Measurements from ENCODE around the gene CAPRIN2. TPM values are rescaled to one million over a fixed set of nuclear protein-coding genes. Genes with fewer than 3 reads are reported as not detected.
A peak's percentile ranks its signal among the peaks of the same experiment; 100 is the strongest.

The CAPRIN2 gene
- total and polyA plus RNA-seq, 3 experiments from 2014 or later = 8.8 to 11.5 (median 11.1) TPM

GRCh38 chr12:30757316-30757715, 2.6 kb upstream of the CAPRIN2 start:
- H3K4me3 ChIP-seq (ENCODE audit: low read length) = no peak overlapping the region
- no peaks in the 10 kb centered on the region for H3K9me3 ChIP-seq (ENCODE audit: low read length)
- Mint-ChIP-seq H3K27me3 (peaks cover 0 to 1% of the 10 kb centered on the region in 2 donors), H3K4me1 (peaks cover 22 to 30% (median 29%) of the 10 kb centered on the region in 3 donors), H3K4me3 (no peak overlapping the region), H3K36me3 (peaks cover 0 to 4% (median 0%) of the 10 kb centered on the region in 3 donors), H3K9me3 (no peaks in the 10 kb centered on the region), H3K27ac (peak overlapping the region in 3 of 8 donors; percentile 56 to 84 (median 67))
- DNase-seq = no peak
- peaks cover 14% of the 10 kb centered on the region for H3K4me1 ChIP-seq (ENCODE audit: insufficient read depth, low read length)
- no peaks in the 10 kb centered on the region for H3K36me3 ChIP-seq (ENCODE audit: insufficient read depth, low read length)
- no peaks in the 10 kb centered on the region for H3K27me3 ChIP-seq (ENCODE audit: insufficient read depth, low read length, poor library complexity, severe bottlenecking)
- ChIA-PET CTCF (interaction anchor here (0.8 to 1.0 kb wide), 2 partner anchors 49 to 50 kb away, joined by 3 read pairs; no protein-coding TSS in a partner anchor), POLR2A (no interaction called here)
- H3K27ac ChIP-seq (ENCODE audit: low read depth, low read length) = no peak overlapping the region

GRCh38 chr12:30756074-30756473, 1.3 kb upstream of the CAPRIN2 start:
- H3K36me3 Mint-ChIP-seq = peaks cover 0 to 4% (median 0%) of the 10 kb centered on the region in 3 donors
- POLR2A ChIA-PET = interaction anchor here (2.4 kb wide), 1 partner anchor 61 kb away, joined by 13 read pairs; the partner anchor contains the start of gene IPO8
- no peaks in the 10 kb centered on the region for H3K9me3 ChIP-seq (ENCODE audit: low read length)
- peaks cover 17% of the 10 kb centered on the region for H3K4me1 ChIP-seq (ENCODE audit: insufficient read depth, low read length)
- no peak for DNase-seq
- peaks cover 0 to 1% of the 10 kb centered on the region in 2 donors for H3K27me3 Mint-ChIP-seq
- no peaks in the 10 kb centered on the region for H3K9me3 Mint-ChIP-seq
- H3K27me3 ChIP-seq (ENCODE audit: insufficient read depth, low read length, poor library complexity, severe bottlenecking) = no peaks in the 10 kb centered on the region
- no peaks in the 10 kb centered on the region for H3K36me3 ChIP-seq (ENCODE audit: insufficient read depth, low read length)
- H3K4me1 Mint-ChIP-seq = peaks cover 22 to 36% (median 35%) of the 10 kb centered on the region in 3 donors
- CTCF ChIA-PET = interaction anchor here (1.0 kb wide), 1 partner anchor 51 kb away, joined by 3 read pairs; no protein-coding TSS in a partner anchor
- no peak overlapping the region for H3K27ac ChIP-seq (ENCODE audit: low read depth, low read length)
- no peak overlapping the region for H3K4me3 ChIP-seq (ENCODE audit: low read length)
- peak overlapping the region in 3 of 7 donors; percentile 93 to 99 (median 93) for H3K4me3 Mint-ChIP-seq
- peak overlapping the region in 7 of 8 donors; percentile 50 to 92 (median 88) for H3K27ac Mint-ChIP-seq

GRCh38 chr12:30755395-30755762, 628 bp upstream of the CAPRIN2 start:
- Mint-ChIP-seq H3K36me3 (peaks cover 0 to 10% (median 4%) of the 10 kb centered on the region in 3 donors), H3K27ac (peak overlapping the region; percentile 82 to 92 (median 88)), H3K4me3 (peak overlapping the region; percentile 78 to 99 (median 93)), H3K4me1 (peaks cover 28 to 43% (median 42%) of the 10 kb centered on the region in 3 donors), H3K27me3 (peaks cover 0 to 1% of the 10 kb centered on the region in 2 donors), H3K9me3 (no peaks in the 10 kb centered on the region)
- peaks cover 17% of the 10 kb centered on the region for H3K4me1 ChIP-seq (ENCODE audit: insufficient read depth, low read length)
- no peaks in the 10 kb centered on the region for H3K36me3 ChIP-seq (ENCODE audit: insufficient read depth, low read length)
- CTCF ChIA-PET = interaction anchor here (1.0 to 1.9 kb wide), 5 partner anchors 12 to 60 kb away, joined by 3 to 8 read pairs (median 5); partner anchors contain the start of gene IPO8
- POLR2A ChIA-PET = interaction anchor here (0.8 to 2.4 kb wide), 2 partner anchors 60 to 1374 kb away, joined by 5 to 13 read pairs; partner anchors contain the start of genes ERGIC2 and IPO8
- DNase-seq = no peak
- no peaks in the 10 kb centered on the region for H3K9me3 ChIP-seq (ENCODE audit: low read length)
- H3K4me3 ChIP-seq (ENCODE audit: low read length) = peak overlapping the region; percentile 57
- H3K27me3 ChIP-seq (ENCODE audit: insufficient read depth, low read length, poor library complexity, severe bottlenecking) = no peaks in the 10 kb centered on the region
- H3K27ac ChIP-seq (ENCODE audit: low read depth, low read length) = peak overlapping the region; percentile 47

GRCh38 chr12:30754383-30754749, 385 bp downstream of the CAPRIN2 start:
- no peaks in the 10 kb centered on the region for H3K9me3 ChIP-seq (ENCODE audit: low read length)
- Mint-ChIP-seq H3K27ac (peak overlapping the region; percentile 78 to 97 (median 92)), H3K4me1 (peaks cover 35 to 53% (median 52%) of the 10 kb centered on the region in 3 donors), H3K9me3 (no peaks in the 10 kb centered on the region), H3K27me3 (peaks cover 0 to 1% of the 10 kb centered on the region in 2 donors), H3K36me3 (peaks cover 0 to 17% (median 9%) of the 10 kb centered on the region in 3 donors), H3K4me3 (peak overlapping the region; percentile 92 to 99 (median 93))
- ChIA-PET POLR2A (interaction anchor here (1.6 to 2.4 kb wide), 2 partner anchors 59 to 1373 kb away, joined by 4 to 13 read pairs; partner anchors contain the start of genes ERGIC2 and IPO8), CTCF (interaction anchor here (0.8 to 2.1 kb wide), 8 partner anchors 11 to 59 kb away, joined by 3 to 8 read pairs (median 5); partner anchors contain the start of gene IPO8)
- H3K4me3 ChIP-seq (ENCODE audit: low read length) = peak overlapping the region; percentile 82
- no peaks in the 10 kb centered on the region for H3K27me3 ChIP-seq (ENCODE audit: insufficient read depth, low read length, poor library complexity, severe bottlenecking)
- peaks cover 17% of the 10 kb centered on the region for H3K4me1 ChIP-seq (ENCODE audit: insufficient read depth, low read length)
- H3K27ac ChIP-seq (ENCODE audit: low read depth, low read length) = peak overlapping the region; percentile 44
- DNase-seq = no peak
- H3K36me3 ChIP-seq (ENCODE audit: insufficient read depth, low read length) = no peaks in the 10 kb centered on the region

- Histone ChIP-seq H3K36me3 (ENCODE audit: insufficient read depth, low read length) (no peaks in the 10 kb centered on the region), H3K27me3 (ENCODE audit: insufficient read depth, low read length, poor library complexity, severe bottlenecking) (no peaks in the 10 kb centered on the region), H3K27ac (ENCODE audit: low read depth, low read length) (peak overlapping the region; percentile 44), H3K9me3 (ENCODE audit: low read length) (no peaks in the 10 kb centered on the region), H3K4me3 (ENCODE audit: low read length) (peak overlapping the region; percentile 82), H3K4me1 (ENCODE audit: insufficient read depth, low read length) (peaks cover 17% of the 10 kb centered on the region)
- POLR2A ChIA-PET = interaction anchor here (0.7 to 1.6 kb wide), 2 partner anchors 58 to 1373 kb away, joined by 4 to 6 read pairs; partner anchors contain the start of genes ERGIC2 and IPO8
- CTCF ChIA-PET = interaction anchor here (0.8 to 2.1 kb wide), 6 partner anchors 35 to 59 kb away, joined by 3 to 8 read pairs (median 4); partner anchors contain the start of gene IPO8
- Mint-ChIP-seq H3K4me3 (peak overlapping the region; percentile 92 to 99 (median 93)), H3K27ac (peak overlapping the region; percentile 79 to 97 (median 92)), H3K4me1 (peaks cover 40 to 58% (median 57%) of the 10 kb centered on the region in 3 donors), H3K36me3 (peaks cover 0 to 19% (median 11%) of the 10 kb centered on the region in 3 donors), H3K27me3 (peaks cover 0 to 1% of the 10 kb centered on the region in 2 donors), H3K9me3 (no peaks in the 10 kb centered on the region)
- DNase-seq = no peak
These were observed 884 bp downstream of the CAPRIN2 start for GRCh38 chr12:30753751-30754382.

- peak overlapping the region in 5 of 8 donors; percentile 22 to 96 (median 79) for H3K27ac Mint-ChIP-seq
- Histone ChIP-seq H3K4me1 (ENCODE audit: insufficient read depth, low read length) (peaks cover 17% of the 10 kb centered on the region), H3K27ac (ENCODE audit: low read depth, low read length) (no peak overlapping the region), H3K9me3 (ENCODE audit: low read length) (no peaks in the 10 kb centered on the region), H3K27me3 (ENCODE audit: insufficient read depth, low read length, poor library complexity, severe bottlenecking) (no peaks in the 10 kb centered on the region), H3K36me3 (ENCODE audit: insufficient read depth, low read length) (no peaks in the 10 kb centered on the region), H3K4me3 (ENCODE audit: low read length) (no peak overlapping the region)
- DNase-seq = peak in 2 of 5 donors; percentile 2 to 20
- H3K4me1 Mint-ChIP-seq = peaks cover 42 to 61% (median 61%) of the 10 kb centered on the region in 3 donors
- H3K4me3 Mint-ChIP-seq = peak overlapping the region; percentile 92 to 99 (median 93)
- H3K36me3 Mint-ChIP-seq = peaks cover 0 to 20% (median 13%) of the 10 kb centered on the region in 3 donors
- POLR2A ChIA-PET = interaction anchor here (0.7 to 1.6 kb wide), 2 partner anchors 58 to 1372 kb away, joined by 4 to 6 read pairs; partner anchors contain the start of genes ERGIC2 and IPO8
- peaks cover 0 to 1% of the 10 kb centered on the region in 2 donors for H3K27me3 Mint-ChIP-seq
- CTCF ChIA-PET = interaction anchor here (0.9 to 2.1 kb wide), 5 partner anchors 36 to 57 kb away, joined by 3 to 8 read pairs (median 3); partner anchors contain the start of gene IPO8
- H3K9me3 Mint-ChIP-seq = no peaks in the 10 kb centered on the region
These were observed 1.5 kb downstream of the CAPRIN2 start for GRCh38 chr12:30753233-30753632.

GRCh38 chr12:30752255-30752654, 2.5 kb downstream of the CAPRIN2 start:
- ChIA-PET CTCF (interaction anchor here (2.1 kb wide), 1 partner anchor 37 kb away, joined by 5 read pairs; no protein-coding TSS in a partner anchor), POLR2A (no interaction called here)
- Histone ChIP-seq H3K9me3 (ENCODE audit: low read length) (no peaks in the 10 kb centered on the region), H3K27me3 (ENCODE audit: insufficient read depth, low read length, poor library complexity, severe bottlenecking) (no peaks in the 10 kb centered on the region), H3K4me1 (ENCODE audit: insufficient read depth, low read length) (peaks cover 17% of the 10 kb centered on the region), H3K27ac (ENCODE audit: low read depth, low read length) (no peak overlapping the region), H3K4me3 (ENCODE audit: low read length) (no peak overlapping the region), H3K36me3 (ENCODE audit: insufficient read depth, low read length) (no peaks in the 10 kb centered on the region)
- Mint-ChIP-seq H3K36me3 (peaks cover 4 to 28% (median 16%) of the 10 kb centered on the region in 3 donors), H3K9me3 (no peaks in the 10 kb centered on the region), H3K4me1 (peaks cover 45 to 69% (median 69%) of the 10 kb centered on the region in 3 donors), H3K4me3 (peak overlapping the region in 1 of 7 donors; percentile 8), H3K27ac (no peak overlapping the region), H3K27me3 (peaks cover 0 to 1% of the 10 kb centered on the region in 2 donors)
- no peak for DNase-seq

Data from CD8-positive, alpha-beta memory T cell (primary cell).